ENCODE results near the gene HAGH. TPM values are rescaled to one million over a fixed set of nuclear protein-coding genes. Genes with fewer than 3 reads are reported as not detected.
A peak's percentile ranks its signal among the peaks of the same experiment; 100 is the strongest.

HAGH gene
- total and polyA plus RNA-seq, 9 of the 15 experiments (the other 6 are each of a cell fraction or from before 2014, with no cell fraction given), result 0.46 to 35.1 (median 16.8) TPM

- peaks cover 10 to 88% of the 10 kb centered on the region in 2 experiments; a peak in 4 of 5 replicates for H3K4me1 ChIP-seq (replicated peaks in 1 of 2; ENCODE audit: control insufficient read depth in 2 of 2, insufficient read depth in 2 of 2, low read length in 2 of 2)
- H2AFZ ChIP-seq (ENCODE audit: low read depth, low read length), result no peak overlapping the region
- no peaks in the 10 kb centered on the region for H3K9me3 ChIP-seq (replicated peaks; ENCODE audit: control insufficient read depth, insufficient read depth, low read depth, low read length)
- ATAC-seq (no peak), FAIRE-seq (no peak), DNase-seq (ENCODE audit: extremely low read depth in 1 of 4, low spot score in 3 of 4) (no peak)
- H3K79me2 ChIP-seq (ENCODE audit: control insufficient read depth, insufficient read depth, low read length), result peaks cover under 1% of the 10 kb centered on the region; the same call in 2 of the 3 replicates
- H3K9ac ChIP-seq (ENCODE audit: insufficient read depth in 1 of 2, low read depth in 2 of 2, low read length in 2 of 2), result peak overlapping the region in 1 of 2 experiments; percentile 15; a peak in 2 of 4 replicates
- no peak overlapping the region for H3K4me3 ChIP-seq
- no peaks in the 10 kb centered on the region for H3K27me3 ChIP-seq (ENCODE audit: control insufficient read depth in 2 of 2, insufficient read depth in 2 of 2, low read length in 2 of 2)
- H3K4me2 ChIP-seq (ENCODE audit: insufficient read depth, low read length), result no peak overlapping the region
- in situ Hi-C loops (cut with MboI) (loop anchor here (5.0 kb wide), 1 partner anchor 53 kb away; no protein-coding TSS in a partner anchor), intact Hi-C loops (cut with micrococcal nuclease) (no loop called here)
- H3K9me1 ChIP-seq (ENCODE audit: control insufficient read depth, insufficient read depth, low read length), result no peaks in the 10 kb centered on the region
- ChIA-PET CTCF (ENCODE audit: low intra/inter-chr PET ratio) (no interaction called here), POLR2A (interaction anchor here (1.0 to 1.5 kb wide), 2 partner anchors 18 to 42 kb away, joined by 3 to 4 read pairs; partner anchors contain the start of gene NUBP2)
- no TSS peak for BruUV-seq (replicated peaks)
- no peak overlapping the region for H3K27ac ChIP-seq (ENCODE audit: extremely low read depth, low read depth, low read length)
- 94% methylated on average over 18 of the region's 21 CpGs for WGBS (ENCODE audit: insufficient coverage, low coverage, missing lambda C conversion rate)
- H3K36me3 ChIP-seq (ENCODE audit: control insufficient read depth, insufficient read depth, low read length), result peaks cover 87% of the 10 kb centered on the region; the same call in 2 of the 3 replicates
- no peaks in the 10 kb centered on the region for H4K20me1 ChIP-seq (replicated peaks; ENCODE audit: control insufficient read depth, insufficient read depth, low read length)
- TF ChIP-seq ZFX (CRISPR knock-in tag; IDR thresholded peaks at IDR 0.05) (no peak), E2F1 (CRISPR knock-in tag; IDR thresholded peaks at IDR 0.05) (no peak), JUND (IDR thresholded peaks at IDR 0.05; ENCODE audit: borderline replicate concordance, low read depth, low read length) (no peak), JUND (tag; IDR thresholded peaks at IDR 0.05; ENCODE audit: borderline replicate concordance, low read depth, low read length) (no peak), CTCF (IDR thresholded peaks at IDR 0.05 in 2 of 3, conservative IDR thresholded peaks at IDR 0.05 in 1 of 3; ENCODE audit: insufficient read depth in 2 of 3, low read depth in 1 of 3, low read length in 3 of 3) (no peak), SAP30 (IDR thresholded peaks at IDR 0.05; ENCODE audit: borderline replicate concordance, insufficient read depth, low read depth, low read length, poor library complexity, severe bottlenecking) (no peak), TCFL5 (CRISPR knock-in tag; conservative IDR thresholded peaks at IDR 0.05) (no peak), NCOA2 (IDR thresholded peaks at IDR 0.05; ENCODE audit: partially characterized antibody in 2 of 2) (no peak), CREM (IDR thresholded peaks at IDR 0.05; ENCODE audit: low read depth) (no peak), POLR2AphosphoS2 (IDR thresholded peaks at IDR 0.05; ENCODE audit: low read length) (no peak), ZNF77 (CRISPR knock-in tag; IDR thresholded peaks at IDR 0.05) (no peak)
- TF ChIP-seq, protein P1, sequence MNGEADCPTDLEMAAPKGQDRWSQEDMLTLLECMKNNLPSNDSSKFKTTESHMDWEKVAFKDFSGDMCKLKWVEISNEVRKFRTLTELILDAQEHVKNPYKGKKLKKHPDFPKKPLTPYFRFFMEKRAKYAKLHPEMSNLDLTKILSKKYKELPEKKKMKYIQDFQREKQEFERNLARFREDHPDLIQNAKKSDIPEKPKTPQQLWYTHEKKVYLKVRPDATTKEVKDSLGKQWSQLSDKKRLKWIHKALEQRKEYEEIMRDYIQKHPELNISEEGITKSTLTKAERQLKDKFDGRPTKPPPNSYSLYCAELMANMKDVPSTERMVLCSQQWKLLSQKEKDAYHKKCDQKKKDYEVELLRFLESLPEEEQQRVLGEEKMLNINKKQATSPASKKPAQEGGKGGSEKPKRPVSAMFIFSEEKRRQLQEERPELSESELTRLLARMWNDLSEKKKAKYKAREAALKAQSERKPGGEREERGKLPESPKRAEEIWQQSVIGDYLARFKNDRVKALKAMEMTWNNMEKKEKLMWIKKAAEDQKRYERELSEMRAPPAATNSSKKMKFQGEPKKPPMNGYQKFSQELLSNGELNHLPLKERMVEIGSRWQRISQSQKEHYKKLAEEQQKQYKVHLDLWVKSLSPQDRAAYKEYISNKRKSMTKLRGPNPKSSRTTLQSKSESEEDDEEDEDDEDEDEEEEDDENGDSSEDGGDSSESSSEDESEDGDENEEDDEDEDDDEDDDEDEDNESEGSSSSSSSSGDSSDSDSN (IDR thresholded peaks at IDR 0.05; ENCODE audit: borderline replicate concordance in 1 of 2, low read depth in 2 of 2, low read length in 2 of 2), result no peak
- TF ChIP-seq, protein P2, sequence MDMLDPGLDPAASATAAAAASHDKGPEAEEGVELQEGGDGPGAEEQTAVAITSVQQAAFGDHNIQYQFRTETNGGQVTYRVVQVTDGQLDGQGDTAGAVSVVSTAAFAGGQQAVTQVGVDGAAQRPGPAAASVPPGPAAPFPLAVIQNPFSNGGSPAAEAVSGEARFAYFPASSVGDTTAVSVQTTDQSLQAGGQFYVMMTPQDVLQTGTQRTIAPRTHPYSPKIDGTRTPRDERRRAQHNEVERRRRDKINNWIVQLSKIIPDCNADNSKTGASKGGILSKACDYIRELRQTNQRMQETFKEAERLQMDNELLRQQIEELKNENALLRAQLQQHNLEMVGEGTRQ (CRISPR knock-in tag; IDR thresholded peaks at IDR 0.05), result no peak
- TF ChIP-seq, protein P3, sequence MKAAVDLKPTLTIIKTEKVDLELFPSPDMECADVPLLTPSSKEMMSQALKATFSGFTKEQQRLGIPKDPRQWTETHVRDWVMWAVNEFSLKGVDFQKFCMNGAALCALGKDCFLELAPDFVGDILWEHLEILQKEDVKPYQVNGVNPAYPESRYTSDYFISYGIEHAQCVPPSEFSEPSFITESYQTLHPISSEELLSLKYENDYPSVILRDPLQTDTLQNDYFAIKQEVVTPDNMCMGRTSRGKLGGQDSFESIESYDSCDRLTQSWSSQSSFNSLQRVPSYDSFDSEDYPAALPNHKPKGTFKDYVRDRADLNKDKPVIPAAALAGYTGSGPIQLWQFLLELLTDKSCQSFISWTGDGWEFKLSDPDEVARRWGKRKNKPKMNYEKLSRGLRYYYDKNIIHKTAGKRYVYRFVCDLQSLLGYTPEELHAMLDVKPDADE (conservative IDR thresholded peaks at IDR 0.05; ENCODE audit: control insufficient read depth, low read depth, low read length), result no peak
Measured at GRCh38 chr16:1764971-1765370, 61.7 kb downstream of the HAGH start.

Data from K562 (cell line).